HG03045 (cell line): Measurements from ENCODE around the gene LRRN4.

Source experiments
- ATAC-seq: cut with Tn5 transposase; IDR thresholded peaks from one replicate; pipeline ENCODE4 v1.9.1; 2021; ENCODE audit warnings: mild to moderate bottlenecking, moderate library complexity; ENCODE audit not compliant: unreplicated experiment

Gene LRRN4

GRCh38 chr20:6053776-6054688, at the start of gene LRRN4:
Gene LRRN4, minus strand, starts transcription at chr20:6054060. Its CDS starts 1,261 bp downstream, at chr20:6052799.
- ATAC-seq = no peak

GRCh38 chr20:6103301-6103700, 49.4 kb upstream of the LRRN4 start:
- no peak for ATAC-seq

GRCh38 chr20:6101346-6101745, 47.5 kb upstream of the LRRN4 start:
- ATAC-seq = no peak

GRCh38 chr20:6100246-6100645, 46.4 kb upstream of the LRRN4 start:
- no peak for ATAC-seq

DNA sequence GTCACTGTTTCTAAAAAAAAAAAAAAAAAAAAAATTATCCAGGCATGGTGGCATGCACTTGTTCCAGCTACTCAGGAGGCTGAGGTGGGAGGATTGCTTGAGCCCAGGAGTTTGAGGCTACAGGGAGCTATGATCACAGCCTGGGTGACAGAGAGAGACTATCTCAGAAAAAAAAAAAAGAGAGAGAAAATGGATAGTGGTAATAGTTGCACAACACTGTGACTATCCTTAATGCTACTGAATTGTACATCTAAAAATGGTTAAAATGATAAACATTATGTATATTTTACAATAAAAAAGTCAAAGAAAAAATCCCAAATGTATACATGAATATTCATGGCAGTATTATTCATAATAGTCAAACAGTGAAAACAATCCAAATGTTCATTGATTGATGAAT, 46.0 kb upstream of the LRRN4 start:
- no peak for ATAC-seq

- no peak for ATAC-seq
These were observed 41.5 kb upstream of the LRRN4 start for GRCh38 chr20:6095409-6095808.

- no peak for ATAC-seq
These were observed 40.7 kb upstream of the LRRN4 start for GRCh38 chr20:6094565-6094964.

DNA sequence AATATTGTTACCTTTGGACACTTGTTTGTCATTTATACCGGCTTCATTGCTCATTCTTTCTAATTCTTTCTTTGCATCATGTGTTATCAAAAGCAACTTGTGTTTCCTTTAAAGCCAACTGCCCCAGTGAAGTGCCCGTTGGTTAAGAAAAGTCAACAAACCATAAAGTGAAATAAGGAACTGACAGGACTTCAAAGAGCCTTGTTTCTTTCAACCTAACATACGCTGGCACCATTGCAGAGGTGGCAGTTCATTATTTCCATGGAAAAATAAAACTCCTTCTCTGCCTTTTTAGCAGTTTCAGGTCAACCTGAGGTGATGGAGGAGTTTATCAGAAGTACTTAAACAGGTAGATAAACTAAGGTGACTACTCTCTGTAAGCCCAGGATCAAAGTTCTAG, 40.2 kb upstream of the LRRN4 start:
- ATAC-seq = no peak

DNA sequence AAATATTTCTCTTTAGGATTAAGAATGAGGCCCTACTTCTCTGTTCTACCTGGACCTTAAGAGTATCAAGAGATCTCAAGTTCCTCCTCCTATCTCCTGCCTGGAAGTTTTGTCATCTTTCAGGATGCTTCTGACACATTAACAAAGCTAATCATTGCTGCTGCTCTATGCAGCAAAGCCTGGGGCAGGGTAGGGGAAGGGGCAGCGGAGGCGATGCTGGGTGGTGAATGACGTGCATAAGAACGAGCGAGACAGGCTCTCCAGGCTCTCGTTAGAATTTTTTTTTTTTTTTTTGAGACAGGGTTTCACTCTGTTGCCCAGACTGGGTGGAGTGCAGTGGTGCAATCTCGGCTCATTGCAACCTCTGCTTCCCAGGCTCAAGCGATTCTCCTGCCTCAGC, 37.8 kb upstream of the LRRN4 start:
- ATAC-seq = no peak

DNA sequence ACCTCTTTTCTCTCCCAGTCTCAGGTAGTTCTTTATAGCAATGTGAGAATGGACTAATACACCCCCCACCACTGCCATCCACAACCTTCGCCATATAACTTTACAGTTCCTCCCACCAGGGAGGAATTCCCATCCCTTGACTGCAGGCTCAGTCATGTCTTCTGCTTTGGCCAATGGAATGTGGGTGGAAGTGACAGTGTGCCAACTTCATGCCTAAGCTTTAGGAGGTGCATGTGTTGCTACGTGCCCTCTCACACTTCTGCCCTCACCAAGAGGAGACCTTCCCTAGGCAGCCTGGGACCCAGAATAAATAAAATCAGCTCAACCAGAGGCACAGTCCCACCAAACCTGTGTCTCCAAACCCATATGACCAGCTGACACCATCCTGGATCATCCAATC, 33.0 kb upstream of the LRRN4 start:
- no peak for ATAC-seq

DNA sequence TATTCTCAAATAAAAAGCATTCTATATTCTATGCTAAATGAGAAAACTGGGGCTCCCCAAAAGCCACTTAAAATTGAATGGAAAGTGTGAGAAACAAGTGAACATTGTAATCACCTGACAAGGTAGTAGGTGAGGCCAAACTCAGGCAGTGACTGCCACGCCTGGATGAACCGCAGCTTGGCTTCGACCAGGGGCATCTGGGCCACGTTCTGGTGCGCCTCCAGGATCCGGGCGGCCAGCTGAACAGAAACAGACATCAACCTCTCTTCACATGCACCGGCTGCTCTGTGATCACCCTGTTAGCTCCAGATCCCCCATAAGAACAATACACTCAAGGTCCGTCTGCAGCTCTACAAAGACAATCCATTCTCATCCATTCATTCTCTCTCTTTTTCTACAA, 30.1 kb upstream of the LRRN4 start:
- no peak for ATAC-seq

GRCh38 chr20:6081236-6081635, 27.4 kb upstream of the LRRN4 start:
- ATAC-seq = no peak

GRCh38 chr20:6079016-6079415, 25.2 kb upstream of the LRRN4 start:
- ATAC-seq = no peak

DNA sequence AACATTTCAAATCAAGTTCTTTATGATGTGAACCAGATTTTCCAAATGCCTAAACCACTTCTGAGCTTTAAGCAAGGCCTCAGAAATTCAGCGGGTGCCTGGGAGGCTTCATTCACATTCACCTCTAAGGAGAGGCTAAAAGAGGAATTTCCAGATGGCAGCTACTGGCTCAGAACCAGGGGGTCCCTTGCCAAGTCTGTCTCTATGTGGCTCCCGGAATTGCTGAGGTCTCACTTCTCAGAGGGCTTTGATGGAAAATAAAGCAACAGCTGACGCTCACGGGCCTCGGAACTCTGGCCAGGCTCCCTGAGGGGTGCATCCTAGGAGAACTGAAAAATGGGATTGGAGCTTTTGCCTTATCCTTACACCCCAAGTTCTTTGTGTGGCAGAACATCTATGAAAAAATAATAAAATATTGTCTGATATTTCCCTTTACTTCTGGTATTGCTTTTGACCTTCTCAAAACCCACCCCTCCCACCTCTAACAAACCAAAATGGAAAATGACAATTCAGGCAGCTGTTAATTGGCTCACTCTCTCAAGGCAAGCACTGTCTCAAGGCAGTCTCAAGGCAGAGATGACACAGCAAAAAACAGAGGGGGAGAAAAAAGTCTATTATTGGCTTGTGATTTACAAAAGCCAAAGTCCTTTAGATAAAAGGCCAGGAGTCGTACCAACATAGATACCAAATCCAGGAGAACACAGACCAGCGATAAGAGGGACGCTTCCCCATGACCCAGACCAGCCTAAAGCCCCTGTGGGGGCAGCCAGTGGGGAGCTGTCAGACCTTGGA, 21.8 kb upstream of the LRRN4 start:
- ATAC-seq = no peak

- ATAC-seq = no peak
These were observed 20.9 kb upstream of the LRRN4 start for GRCh38 chr20:6074784-6075183.

DNA sequence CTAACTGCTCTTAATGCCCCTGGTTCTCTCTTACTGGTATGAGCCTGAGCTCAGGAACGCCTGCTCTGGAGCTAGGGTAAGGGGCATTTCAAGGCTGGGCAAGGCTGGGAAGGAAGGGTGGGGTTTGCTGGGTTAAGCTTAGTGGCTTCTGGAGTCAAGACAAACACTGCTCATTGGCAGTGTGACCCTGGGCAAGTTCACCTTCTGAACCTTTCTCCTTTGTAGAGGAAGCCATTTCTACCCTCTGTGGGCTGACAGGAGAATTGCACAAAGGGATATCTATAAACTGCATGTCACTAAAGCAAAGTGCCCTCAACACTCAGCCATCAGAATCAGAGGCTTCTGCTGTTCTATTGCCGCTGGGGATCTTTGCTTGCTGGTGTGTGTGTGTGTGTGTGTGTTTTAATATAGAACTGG, 20.3 kb upstream of the LRRN4 start:
- ATAC-seq = no peak

GRCh38 chr20:6070829-6071695, 17.2 kb upstream of the LRRN4 start:
- ATAC-seq = no peak

GRCh38 chr20:6069669-6070068, 15.8 kb upstream of the LRRN4 start:
- ATAC-seq = no peak

DNA sequence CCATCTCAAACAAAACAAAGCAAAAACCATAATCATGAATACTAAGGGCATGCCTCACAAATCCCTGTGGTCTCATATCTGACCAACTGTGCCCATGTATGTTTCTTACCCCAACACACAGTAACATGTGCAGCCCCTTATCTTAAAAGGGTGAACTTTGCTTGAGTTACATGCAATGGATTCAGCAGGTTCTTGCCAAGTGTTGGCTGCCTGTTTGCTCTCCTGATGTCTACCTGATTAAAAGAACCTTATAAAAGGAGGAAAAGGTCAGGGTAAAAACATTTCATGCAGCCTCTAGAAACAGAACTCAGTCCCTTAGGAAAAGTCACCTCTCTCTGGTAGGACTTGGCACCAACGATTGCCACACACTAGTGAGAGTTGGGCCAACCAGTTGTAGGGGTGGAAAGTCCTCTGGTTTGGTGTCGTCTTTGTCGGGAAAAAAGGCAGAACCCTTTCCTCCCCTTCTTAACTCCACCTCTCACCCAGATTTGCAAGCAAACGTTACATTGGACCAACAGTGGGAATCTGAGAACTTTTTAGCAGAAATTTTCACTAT, 14.0 kb upstream of the LRRN4 start:
- ATAC-seq = no peak

GRCh38 chr20:6066582-6066981, 12.7 kb upstream of the LRRN4 start:
- no peak for ATAC-seq

DNA sequence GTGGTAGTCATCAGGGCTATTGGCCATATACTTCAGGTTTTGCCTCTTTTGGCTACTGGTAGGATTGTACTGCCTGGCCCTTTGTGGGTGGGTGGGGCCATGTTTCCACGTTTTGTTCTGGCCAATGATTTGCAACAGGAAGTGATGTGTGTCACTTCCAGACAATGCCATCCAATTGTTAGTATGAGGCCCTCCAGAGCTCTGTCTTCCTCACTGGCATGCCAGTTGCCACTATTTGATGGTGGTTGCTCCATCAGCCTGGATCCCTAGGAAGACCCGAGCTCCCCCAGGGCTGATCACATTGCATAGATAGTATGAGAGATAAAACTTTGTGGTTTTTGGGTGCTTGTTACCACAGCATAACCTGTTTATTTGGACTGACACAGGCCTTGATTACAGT, 7.7 kb upstream of the LRRN4 start:
- no peak for ATAC-seq
